AG10803 (cell line): ENCODE measurements around the gene HOXB1.

Experiments
- DNase-seq: peaks from one replicate; pipeline ENCODE4 v3.0.0; 2010; ENCODE audit warnings: low read depth
- H3K4me3 ChIP-seq: 2 replicates; pipeline ENCODE4 v1.5.1; 2011; ENCODE audit warnings: mild to moderate bottlenecking, low read length, control low read depth
- TF ChIP-seq, protein P1 (sequence below): conservative IDR thresholded peaks from 2 replicates; pipeline ENCODE4 v1.5.1; 2011; ENCODE audit warnings: mild to moderate bottlenecking, low read length, control low read depth, inconsistent platforms

HOXB1 gene

DNA sequence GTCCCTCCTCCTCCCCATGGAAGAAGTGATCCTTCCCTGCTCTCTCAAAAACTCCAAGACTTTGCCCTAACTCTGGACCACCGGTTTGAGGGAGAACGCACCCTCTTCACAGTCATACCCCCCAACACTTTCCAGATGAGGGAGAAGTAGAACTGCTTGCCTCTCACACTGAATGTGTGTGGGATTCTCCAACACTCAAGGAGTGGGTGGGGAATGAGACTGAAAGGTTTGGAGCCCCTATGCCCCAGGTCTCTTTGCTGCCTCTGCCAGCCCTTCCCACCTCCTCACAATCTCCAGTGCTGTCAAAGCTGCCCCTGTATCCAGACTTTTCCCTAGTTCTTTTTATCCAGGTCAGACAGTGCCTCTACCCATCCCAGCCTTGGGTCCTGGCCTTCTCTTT lies 35.9 kb upstream of the HOXB1 start:
- no peak overlapping the region for H3K4me3 ChIP-seq
- TF ChIP-seq, protein P1, sequence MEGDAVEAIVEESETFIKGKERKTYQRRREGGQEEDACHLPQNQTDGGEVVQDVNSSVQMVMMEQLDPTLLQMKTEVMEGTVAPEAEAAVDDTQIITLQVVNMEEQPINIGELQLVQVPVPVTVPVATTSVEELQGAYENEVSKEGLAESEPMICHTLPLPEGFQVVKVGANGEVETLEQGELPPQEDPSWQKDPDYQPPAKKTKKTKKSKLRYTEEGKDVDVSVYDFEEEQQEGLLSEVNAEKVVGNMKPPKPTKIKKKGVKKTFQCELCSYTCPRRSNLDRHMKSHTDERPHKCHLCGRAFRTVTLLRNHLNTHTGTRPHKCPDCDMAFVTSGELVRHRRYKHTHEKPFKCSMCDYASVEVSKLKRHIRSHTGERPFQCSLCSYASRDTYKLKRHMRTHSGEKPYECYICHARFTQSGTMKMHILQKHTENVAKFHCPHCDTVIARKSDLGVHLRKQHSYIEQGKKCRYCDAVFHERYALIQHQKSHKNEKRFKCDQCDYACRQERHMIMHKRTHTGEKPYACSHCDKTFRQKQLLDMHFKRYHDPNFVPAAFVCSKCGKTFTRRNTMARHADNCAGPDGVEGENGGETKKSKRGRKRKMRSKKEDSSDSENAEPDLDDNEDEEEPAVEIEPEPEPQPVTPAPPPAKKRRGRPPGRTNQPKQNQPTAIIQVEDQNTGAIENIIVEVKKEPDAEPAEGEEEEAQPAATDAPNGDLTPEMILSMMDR, result no peak
- no peak for DNase-seq

DNA sequence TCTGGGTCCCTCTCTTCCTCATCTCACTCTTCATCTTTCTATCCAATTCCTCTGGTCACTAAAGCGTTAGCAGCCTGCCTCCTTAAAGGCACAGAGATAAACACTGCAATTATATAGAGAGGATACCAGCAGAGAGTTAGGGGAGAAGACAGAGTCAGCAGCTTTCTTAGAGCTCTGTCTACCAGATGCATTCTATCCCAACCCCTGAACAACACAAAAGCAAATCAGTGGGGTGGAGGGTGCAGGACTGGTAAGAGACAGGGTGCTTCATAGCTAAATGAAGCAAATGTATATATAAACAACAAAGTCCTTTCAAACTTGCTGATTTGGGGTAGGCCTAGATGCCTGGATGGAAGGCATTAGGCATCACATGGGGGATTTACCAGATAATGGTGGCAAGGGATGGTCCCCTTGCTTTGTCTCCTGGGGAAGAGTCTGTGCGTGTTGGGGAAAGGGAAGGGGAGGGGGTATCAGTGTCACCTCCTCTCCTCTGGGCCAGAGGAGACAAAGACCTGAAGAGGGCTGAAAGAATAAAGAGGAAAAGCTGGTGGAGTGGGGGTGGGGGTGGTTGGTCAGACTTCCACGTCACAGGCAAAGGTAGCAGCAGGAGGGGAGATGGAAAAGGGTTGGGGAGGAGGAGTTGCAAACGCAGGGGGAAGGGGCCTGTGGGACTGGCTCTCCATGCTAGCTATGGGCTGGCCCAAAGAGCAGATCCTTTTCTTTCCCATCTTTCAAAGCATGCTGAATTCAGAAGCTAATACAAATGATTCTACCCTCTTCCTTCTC lies 35.3 kb upstream of the HOXB1 start:
- no peak for DNase-seq
- TF ChIP-seq, protein P1, result no peak
- no peak overlapping the region; the same call in 1 of the 2 replicates for H3K4me3 ChIP-seq

DNA sequence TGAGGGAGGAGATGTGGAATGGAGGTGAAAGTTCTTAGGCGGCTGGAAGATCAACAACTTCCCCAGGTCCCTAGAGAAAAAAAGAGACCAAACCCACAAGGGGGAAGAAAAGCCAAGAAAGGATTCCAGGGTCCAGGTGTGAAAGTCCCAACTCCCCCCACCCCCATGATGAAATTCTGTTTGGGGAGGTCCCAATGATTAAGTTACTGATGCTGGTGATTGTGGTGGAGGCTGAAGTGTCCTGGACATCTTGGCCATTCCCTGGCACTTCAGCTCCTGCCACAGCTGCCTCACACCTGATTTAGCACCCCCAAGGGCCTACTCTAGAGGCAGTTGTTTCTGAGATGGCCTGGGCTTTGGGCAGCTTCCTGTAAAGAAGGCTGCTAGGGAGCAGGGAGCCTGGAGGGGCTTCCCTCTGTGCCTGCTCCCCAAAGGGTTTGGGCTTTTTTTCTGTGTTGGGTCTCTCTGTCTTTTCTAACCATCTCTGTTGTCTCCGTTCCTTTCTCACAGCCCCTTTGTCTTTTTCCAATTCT lies 34.3 kb upstream of the HOXB1 start:
- DNase-seq, result no peak
- TF ChIP-seq, protein P1, result no peak
- peak overlapping the region; percentile 60 for H3K4me3 ChIP-seq

DNA sequence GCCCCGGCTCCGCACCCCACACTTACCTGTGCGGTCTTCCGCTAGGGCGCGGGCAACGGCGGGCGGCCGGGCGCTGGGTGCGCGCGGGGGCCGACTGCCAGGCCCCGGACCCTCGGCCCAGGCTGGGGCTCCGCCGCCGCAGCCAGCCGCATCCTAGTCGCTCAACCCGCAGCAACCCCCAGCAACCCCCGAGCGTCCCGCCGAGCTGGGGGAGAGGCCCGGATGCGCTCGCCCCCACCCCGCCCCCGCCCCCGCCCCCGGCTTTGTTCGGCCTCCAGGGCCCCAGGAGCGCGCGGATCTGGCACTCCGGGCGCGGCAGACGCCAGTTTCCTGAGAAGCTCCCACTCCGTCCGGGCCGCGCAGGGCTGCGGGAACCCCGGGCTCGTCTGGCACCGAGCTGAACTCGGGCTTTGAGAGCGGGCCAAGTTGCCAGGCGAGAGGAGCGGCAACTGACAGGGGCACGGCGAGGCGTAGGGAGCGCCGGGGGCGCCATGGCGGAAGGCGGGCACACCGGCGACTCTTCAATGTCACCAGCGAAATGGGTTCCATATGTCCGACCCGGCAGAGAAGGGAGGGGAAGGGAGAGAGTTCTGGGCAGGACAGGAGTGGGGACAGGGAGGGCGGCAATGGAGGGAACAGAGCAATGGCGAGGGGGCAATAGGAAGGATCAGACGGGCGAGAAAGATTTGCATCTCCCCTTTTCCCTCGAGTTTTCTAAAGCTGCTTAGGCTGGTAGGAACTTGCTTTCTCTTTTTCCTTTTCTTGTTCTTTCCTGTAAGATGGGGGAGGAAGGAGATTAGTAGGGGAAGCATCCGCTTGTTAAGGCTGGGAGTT lies 33.6 kb upstream of the HOXB1 start:
- peak overlapping the region; percentile 60 for H3K4me3 ChIP-seq
- TF ChIP-seq, protein P1, result no peak
- no peak for DNase-seq

DNA sequence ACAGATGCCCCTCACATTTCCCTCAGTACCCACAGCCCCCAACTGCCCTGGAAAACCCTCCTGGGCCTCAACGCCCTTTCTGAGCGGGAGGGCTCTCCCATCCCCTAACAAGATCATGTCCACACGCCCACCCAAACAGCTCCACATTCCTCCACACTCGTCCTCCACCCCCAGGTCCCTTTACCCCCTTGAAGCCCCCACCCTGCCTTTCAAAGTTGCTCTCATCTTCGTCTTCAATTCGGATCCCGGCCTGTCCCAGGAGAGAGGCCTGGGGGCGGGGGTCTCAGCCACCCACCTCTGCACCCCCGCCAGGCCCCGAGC lies 33.0 kb upstream of the HOXB1 start:
- TF ChIP-seq, protein P1, result no peak
- peak overlapping the region; percentile 60 for H3K4me3 ChIP-seq
- DNase-seq, result no peak

DNA sequence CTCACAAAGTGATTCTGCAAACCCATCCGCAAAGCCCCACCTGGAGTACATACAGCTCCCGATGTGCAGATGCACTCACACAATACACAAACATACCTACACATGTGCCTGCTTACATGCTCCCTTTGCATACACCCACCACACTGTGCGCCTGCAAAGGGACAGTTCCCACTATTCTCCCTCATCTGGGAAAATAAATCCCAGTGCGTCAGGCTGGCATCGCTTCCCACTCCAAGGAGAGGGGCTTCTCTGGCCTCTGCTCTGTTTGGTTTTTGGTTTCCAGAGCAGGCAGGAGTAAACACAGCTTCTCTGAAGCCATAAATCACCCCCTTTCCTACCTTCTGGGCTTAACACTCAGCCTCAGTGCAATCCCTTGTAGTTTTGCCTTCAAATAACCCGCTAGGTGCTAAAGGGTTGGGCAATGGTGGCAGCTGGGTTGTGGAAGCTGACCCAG lies 32.6 kb upstream of the HOXB1 start:
- no peak for DNase-seq
- TF ChIP-seq, protein P1, result no peak
- H3K4me3 ChIP-seq, result peak overlapping the region; percentile 60
